GM12864 (cell line): Measurements from ENCODE around the gene LRATD1.
"Not testable (repeated sequence)": the region's sequence is repeated elsewhere in the genome, so short reads cannot be mapped to it uniquely, and the experiment has no call there.

ENCODE experiments used
- DNase-seq: peaks from one replicate; pipeline ENCODE4 v3.0.0-alpha.2; 2011; ENCODE audit warnings: low read depth
- H3K4me3 ChIP-seq: 2 replicates; pipeline ENCODE4 v1.5.1; 2011; ENCODE audit warnings: mild to moderate bottlenecking, low read depth, low read length, control low read depth
- TF ChIP-seq, protein P1 (sequence below): IDR thresholded peaks from 2 replicates; pipeline ENCODE4 v1.5.1; 2011; ENCODE audit warnings: low read depth, mild to moderate bottlenecking, moderate library complexity, low read length, control low read depth, inconsistent platforms; ENCODE audit errors: missing control alignments

The LRATD1 gene

DNA sequence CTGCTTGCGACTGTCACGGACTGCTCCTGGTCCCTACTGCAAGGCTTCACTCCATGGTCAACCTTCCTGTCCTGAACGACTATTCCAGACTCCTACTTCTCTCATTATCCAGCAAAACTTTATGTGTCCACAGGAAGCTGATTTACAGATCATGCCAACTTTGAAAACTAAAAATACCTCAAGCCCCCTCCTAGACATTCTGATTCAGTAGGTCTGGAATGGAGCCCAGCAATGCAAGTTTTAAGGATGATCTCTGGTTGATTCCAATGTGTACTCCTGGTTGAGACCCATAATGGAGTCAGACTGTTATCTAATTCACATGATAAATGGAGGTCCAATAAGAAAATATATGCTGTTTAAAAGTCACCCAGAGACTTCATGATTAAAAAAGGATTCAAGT lies 13.1 kb upstream of the LRATD1 start:
- DNase-seq: no peak
- H3K4me3 ChIP-seq: no peak overlapping the region
- TF ChIP-seq, protein P1, sequence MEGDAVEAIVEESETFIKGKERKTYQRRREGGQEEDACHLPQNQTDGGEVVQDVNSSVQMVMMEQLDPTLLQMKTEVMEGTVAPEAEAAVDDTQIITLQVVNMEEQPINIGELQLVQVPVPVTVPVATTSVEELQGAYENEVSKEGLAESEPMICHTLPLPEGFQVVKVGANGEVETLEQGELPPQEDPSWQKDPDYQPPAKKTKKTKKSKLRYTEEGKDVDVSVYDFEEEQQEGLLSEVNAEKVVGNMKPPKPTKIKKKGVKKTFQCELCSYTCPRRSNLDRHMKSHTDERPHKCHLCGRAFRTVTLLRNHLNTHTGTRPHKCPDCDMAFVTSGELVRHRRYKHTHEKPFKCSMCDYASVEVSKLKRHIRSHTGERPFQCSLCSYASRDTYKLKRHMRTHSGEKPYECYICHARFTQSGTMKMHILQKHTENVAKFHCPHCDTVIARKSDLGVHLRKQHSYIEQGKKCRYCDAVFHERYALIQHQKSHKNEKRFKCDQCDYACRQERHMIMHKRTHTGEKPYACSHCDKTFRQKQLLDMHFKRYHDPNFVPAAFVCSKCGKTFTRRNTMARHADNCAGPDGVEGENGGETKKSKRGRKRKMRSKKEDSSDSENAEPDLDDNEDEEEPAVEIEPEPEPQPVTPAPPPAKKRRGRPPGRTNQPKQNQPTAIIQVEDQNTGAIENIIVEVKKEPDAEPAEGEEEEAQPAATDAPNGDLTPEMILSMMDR: no peak

DNA sequence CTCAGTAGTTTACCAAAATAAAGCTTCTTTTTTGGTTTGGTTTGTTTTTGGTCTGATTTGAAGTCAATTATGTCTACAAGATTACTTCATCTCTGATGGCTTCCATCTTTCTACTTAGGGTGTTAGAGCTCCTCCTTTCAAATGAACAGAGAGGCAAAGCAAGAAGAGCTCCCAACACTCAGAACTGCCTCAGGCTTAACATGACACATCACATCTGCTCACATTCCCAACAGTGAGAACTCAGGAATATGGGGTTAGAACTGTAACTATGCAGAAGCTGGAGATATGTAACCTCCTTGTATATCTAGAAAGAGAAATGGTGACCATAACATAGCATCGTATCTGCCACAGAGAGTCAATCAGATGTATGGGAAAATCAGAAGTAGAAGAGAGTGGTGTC lies 11.4 kb upstream of the LRATD1 start:
- TF ChIP-seq, protein P1: no peak
- no peak overlapping the region for H3K4me3 ChIP-seq

DNA sequence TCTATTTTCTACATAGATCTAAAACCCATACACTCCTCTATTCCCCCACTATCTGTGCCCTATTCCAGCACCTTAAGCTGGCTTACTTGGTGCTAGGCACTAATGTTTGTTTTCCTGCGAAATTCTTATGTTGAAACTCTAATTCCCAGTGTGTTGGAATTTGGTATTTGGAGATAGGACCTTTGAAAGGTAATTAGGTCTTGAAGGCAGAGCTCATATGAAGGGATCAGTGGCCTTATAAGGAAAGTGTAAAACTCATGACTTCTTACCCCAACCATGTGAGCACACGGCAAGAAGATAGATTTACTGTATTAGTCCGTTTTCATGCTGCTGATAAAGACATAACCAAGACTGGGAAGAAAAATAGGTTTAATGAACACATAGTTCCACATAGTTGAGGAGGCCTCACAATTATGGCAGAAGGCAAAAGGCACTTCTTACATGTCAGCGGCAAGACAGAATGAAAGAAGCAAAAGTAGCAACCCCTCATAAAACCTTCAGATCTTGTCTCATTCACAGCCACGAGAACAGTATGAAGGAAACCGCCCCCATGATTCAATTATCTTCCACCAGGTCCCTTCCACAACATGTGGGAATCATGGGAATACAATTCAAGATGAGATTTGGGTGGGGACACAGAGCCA lies 10.5 kb upstream of the LRATD1 start:
- H3K4me3 ChIP-seq: no peak overlapping the region
- no peak for DNase-seq
- TF ChIP-seq, protein P1: no peak

More for the DNA sequence above, 11.4 kb upstream of the LRATD1 start:
- DNase-seq: no peak

DNA sequence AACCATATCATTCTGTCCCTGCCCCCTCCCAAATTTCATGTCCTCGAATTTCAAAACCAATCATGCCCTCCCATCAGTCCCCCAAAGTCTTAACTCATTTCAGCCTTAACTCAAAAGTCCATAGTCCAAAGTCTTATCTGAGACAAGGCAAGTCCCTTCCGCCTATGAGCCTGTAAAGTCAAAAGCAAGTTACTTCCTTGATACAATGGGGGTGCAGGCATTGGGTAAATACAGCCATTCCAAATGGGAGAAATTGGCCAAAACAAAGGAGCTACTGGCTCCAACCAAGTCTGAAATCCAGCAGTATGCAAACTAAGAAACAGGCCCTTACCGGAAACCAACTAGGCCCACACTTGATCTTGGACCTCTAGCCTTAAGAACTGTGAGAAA lies 10.0 kb upstream of the LRATD1 start:
- DNase-seq, H3K4me3 ChIP-seq: not testable (repeated sequence)

DNA sequence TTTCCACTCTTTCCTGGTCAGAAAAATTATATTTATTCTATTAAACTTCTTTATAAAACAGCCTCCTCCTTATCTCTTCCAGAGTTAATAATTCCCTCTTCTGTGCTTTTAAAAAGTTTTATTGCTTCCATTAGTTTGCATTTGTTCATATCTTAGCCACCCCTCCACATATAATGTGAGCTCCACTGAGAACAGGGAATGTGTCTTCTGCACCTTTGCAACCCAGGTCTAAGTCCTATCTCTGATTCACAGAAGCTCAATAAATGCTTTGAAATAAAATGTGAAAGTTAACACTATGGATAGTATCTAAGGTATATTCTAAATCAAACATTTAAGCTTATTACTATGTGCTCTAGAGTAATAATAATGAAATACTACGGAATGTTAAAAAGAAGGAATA lies 9.3 kb upstream of the LRATD1 start:
- no peak for DNase-seq
- TF ChIP-seq, protein P1: no peak
- H3K4me3 ChIP-seq: no peak overlapping the region

DNA sequence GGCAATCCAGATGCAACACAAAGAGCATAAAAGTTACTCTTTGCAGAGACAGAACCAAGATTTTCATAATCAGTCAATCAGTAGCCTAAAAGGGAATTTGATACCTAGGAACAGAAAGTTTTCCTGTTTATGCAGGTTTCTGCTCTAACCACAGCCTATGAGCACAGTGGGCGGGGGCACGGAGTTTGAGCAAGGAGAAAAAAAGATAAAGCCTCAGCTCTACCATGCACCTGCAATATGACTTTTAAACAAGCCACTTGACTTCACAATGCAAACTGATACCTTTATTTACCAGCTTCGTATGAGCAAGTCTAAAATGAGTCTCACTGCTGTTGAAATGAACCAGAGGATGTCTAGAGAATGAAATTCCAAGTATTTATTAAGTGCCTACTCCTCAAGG lies 5.6 kb upstream of the LRATD1 start:
- no peak for DNase-seq
- H3K4me3 ChIP-seq: no peak overlapping the region
- TF ChIP-seq, protein P1: no peak

DNA sequence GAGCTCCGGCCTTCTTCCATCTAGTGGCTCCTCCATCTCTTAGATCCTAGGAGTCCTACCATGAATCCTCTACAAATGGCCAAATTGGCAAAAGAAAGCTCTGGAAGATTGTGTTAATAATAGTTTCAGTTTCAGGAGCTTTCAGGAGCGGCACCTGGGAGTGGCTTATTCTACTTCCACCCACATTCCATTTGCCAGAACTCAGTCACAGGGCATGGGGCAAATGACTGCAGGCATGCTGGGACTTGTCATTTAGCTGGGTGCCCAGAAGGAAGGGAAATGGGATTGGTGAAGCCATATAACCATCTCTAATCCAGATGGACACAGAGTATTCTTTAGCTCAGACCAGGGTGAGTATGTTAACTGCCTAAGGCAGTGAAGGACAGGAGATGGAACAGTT lies 3.6 kb upstream of the LRATD1 start:
- no peak overlapping the region for H3K4me3 ChIP-seq
- no peak for DNase-seq
- TF ChIP-seq, protein P1: no peak
